Skin of body (tissue), 2 donors: ENCODE measurements around the gene ISOC2. TPM values are rescaled to one million over a fixed set of nuclear protein-coding genes. Genes with fewer than 3 reads are reported as not detected.
"Not testable (repeated sequence)": the region's sequence is repeated elsewhere in the genome, so short reads cannot be mapped to it uniquely, and the experiment has no call there.

Source experiments
- DNase-seq: peaks from one replicate; lab custom pipeline; 2025; lab: John Stamatoyannopoulos, UW
- total RNA-seq: library from RNA; depleted of rRNA; stranded (reverse); fragments of >200 nt; gene quantifications from one replicate; pipeline ENCODE4 v1.2.3, GENCODE V29; 2014

Gene ISOC2, protein sequence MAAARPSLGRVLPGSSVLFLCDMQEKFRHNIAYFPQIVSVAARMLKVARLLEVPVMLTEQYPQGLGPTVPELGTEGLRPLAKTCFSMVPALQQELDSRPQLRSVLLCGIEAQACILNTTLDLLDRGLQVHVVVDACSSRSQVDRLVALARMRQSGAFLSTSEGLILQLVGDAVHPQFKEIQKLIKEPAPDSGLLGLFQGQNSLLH
- total RNA-seq = 23.0 TPM

DNA sequence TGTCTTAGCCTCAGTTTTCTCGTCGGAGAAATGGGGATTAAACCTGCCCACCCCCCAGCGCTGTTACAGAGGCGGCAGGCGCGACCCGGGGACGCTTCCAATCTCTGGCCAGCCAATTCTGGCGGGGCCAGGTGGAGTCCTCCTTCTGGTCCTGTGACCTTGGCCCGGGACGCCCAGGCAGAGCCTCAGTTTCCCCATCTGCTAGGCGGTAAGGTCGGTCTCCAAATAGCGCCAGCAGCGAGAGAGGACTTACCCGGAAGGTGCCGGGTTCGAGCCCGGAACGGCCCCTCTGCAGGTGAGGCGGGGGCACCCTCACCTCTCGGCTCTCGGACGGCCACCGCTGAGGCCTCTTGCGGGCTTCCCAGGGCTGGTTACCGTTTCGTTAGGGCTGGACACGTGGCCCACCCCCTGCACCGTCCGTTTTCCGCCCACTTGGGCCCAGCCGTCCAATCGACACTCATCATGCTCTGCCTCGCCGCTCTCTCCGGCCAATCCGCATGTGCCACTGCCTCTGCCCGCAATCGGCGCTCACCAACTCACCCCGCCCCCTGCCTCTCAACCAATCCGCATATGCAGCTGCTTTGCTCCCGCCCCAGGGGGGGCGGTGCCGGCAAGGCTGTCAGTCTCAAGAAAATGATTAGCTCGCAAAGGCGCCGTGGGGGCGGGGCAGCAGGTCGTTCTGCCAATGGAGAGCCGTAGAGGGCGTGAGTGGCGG, at the start of gene ISOC2:
TSS of gene ISOC2 (minus strand) at position 384 of the 715 bp plus-strand sequence. CDS start 5,156 bp downstream, outside the sequence.
- DNase-seq = peak; percentile 99

DNA sequence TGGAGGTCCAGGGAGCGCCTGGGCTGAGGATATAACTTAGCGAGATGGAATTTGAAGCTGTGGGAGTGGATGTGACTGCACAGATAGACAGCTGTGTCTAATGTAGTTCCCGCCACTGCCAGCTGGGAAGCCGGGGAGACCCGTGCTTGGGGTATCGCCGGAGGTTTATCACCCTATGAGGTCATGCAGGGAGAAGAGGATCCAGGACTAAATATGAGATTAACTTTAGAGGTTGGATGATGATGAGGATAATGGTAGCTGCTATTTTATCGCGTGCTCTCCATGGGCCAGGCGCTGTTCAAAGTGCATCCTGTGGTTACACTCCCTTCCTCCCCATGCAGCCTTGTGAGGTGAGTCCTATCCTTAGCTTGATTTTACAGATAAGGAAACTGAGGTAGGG, 46.7 kb upstream of the ISOC2 start:
- DNase-seq = no peak

DNA sequence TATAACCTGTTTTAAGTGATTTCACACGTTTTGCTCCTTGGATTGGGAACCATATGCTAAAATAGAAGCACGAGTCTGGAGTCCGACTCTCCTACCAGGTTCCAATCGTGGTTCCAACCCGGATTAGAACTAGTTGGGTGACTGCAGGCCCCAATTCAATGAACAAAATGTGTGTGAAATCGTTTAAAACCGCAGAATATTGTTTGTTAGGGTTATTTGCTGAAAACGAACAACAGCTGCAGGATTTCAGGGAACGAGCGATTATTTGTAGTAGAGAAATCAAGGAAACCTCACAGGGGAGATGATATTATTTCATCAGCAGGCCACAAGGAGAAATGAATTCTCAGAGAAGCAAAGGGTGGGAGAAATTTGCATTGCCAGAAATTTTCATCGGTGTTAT, 43.5 kb upstream of the ISOC2 start:
- no peak for DNase-seq

DNA sequence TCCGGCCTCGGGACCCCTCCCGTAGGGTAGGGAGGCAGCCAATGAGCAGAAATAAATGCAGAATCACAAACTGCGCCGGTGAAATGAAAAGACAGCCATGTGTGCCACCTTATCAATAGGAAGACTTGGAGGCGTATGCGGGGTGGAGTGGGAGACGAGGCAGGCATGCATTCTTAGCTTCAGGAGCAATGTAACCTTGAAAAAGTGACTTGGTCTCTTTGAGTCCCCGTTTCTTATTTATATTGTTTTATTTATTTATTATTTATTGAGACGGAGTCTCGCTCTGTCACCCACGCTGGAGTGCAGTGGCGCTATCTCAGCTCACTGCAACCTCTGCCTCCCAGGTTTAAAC, 42.8 kb upstream of the ISOC2 start:
- no peak for DNase-seq

DNA sequence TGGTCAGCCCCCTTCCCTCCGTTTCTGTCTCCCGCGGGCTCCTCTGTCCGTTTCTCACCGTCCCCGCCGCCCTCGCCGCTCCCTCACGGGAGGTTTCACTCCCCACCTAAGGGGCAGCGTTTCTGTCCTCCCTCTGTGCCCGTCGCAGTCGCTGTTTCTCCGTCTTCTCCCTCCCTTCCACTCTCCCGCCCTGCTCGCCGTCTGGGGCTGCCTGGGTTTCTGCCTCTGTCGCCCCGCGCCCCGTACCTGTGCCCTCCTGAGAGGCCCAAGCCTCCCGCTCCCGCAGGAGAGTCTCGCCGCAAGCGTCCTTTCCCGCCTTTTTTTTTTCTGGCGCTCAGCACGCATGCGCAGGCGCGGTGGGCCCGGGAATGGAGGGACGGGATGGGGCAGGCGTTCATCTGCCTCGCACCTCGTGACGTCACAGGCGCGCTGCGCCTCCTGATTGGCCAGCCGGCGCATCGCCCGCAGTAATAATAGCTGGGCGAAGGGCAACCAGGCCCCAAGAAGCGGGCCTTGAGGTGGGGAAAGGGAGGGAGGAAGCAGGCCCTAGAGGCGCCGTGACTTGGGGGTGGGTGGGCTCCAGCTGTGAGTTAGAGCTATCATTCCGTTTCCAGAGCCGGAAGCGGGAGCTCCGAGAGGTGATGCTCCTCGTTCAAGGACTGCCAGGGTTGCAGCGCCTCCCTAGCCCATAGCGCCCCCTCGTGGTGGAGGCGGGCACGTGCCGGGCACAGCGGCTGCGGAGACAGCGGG, 42.2 kb upstream of the ISOC2 start:
- peak; percentile 82 for DNase-seq

DNA sequence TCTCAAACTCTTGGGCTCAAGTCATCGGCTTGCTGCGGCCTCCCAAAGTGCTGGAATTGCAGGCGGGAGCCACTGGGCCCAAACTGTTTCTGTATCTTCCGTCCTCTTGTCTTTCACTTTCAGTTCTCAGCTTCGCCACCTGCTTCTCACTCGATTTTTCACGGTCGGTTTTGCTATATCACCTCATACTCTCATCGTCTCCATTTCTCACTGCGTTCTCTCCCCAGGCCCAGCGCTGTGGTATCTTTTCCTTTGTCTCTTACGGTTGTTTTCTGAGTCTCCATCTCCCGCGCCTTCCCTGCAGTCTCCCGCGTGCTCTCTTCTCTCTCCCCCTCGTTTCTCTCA, 41.7 kb upstream of the ISOC2 start:
- DNase-seq = no peak

DNA sequence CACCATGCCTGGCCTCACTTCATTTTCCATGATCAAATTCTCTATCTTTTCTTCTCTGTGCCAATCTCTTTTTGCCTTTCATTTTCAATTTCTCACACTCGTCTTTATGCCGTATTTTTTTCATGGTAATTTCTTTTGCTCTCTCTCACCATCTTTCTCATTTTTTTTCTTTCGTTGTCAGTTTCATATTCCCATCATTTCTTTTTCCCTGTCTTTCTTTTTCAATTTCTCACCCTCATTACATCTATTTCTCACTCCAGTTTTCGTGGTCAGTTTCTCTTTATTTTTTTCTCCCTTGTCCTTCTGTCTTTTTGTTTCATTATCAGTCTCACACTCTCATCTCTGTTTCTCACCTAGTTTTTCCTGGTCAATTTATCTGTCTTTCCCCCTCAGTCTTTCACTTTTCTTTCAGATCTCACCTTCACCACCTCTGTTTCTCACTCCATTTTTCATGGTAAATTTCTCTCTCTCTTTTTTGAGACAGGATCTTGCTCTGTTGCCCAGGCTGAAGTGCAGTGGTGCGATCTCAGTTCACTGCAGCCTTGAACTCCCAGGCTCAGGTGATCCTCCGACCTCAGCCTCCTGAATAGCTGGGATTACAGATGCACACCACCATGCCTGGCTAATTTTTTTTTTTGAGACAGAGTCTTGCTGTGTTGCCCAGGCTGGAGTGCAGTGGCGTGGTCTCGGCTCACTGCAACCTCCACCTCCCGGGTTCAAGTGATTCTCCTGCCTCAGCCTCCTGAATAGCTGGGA, 40.9 kb upstream of the ISOC2 start:
- DNase-seq = no peak

DNA sequence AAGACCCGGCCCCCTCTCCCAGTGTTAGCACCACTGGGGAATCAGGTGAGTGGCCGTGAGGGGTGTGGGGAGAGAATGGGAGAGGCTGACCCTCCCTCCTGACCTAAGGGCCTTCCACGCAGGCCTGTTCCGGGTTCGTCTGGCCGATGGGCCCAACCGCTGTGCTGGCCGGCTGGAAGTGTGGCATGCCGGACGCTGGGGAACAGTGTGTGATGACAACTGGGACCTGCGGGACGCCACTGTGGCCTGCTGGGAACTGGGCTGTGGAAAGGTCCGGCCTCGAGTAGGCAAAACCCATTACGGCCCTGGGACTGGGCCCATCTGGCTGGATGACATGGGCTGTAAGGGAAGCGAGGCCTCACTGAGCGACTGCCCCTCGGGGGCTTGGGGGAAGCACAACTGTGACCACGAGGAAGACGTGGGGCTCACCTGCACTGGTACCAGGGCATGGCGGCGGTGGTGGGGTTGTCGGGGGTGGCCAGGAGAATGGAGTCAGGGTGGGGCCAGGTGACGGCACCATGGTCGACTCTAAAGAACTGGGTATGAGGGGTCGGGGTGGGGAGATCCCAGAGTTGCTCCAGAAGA, 39.0 kb upstream of the ISOC2 start:
- no peak for DNase-seq

DNA sequence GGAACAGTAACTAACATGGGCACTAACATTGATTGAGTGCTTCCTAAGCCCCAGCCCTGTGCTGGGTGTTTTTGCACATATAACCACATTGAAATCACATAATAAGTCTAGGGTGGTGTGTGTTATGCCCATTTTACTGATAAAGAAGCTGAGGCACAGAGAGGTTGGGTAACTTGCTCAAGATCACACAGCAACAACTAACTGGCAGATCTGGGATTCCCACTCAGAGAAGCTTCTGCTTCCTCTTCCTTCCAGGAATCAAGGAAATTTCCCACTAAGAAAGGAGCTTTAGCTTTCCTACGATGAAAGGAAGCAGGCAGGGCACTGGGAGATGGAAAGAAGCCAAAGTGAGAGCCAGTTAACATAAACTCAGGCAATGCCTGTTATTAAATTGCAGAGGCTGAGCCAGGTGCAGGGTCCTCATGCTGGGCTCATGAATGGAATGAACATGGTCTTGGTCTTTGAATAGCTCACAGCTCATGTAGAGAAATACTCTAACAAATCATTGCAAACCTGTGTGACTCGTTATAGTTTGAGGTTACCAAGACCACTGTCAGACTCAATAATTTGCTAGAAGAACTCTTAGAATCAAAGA, 36.9 kb upstream of the ISOC2 start:
- DNase-seq = no peak

DNA sequence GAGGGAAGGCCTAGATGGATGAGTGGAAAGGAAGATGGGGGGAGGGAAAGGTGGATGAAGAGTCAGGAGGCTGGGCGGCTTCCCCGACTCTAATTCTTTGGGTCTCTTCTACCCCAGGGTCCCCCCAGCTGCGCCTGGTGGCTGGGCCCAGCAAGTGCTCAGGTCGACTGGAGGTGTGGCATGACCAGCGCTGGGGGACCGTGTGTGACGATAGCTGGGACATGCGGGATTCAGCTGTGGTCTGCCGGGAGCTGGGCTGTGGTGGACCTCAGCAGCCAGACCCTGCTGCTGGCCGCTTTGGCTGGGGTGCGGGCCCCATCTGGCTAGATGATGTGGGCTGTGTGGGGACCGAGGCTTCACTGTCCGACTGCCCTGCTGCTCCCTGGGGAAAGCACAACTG, 36.3 kb upstream of the ISOC2 start:
- DNase-seq = no peak

DNA sequence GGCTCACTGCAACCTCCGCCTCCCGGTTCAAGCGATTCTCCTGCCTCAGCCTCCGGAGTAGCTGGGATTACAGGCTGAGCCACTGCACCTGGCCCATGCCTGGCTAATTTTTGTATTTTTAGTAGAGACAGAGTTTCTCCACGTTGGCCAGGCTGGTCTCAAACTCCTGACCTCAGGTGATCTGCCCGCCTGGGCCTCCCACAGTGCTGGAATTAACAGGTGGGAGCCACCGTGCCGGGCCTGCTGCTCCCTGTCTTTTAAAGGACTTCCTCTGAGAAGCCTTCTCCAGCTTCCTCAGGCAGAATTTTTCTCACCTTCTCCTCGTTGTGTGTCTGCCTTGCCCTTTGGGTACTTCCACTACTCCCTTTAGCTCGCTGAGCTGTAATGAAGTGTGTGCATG, 35.4 kb upstream of the ISOC2 start:
- not testable (repeated sequence) for DNase-seq

DNA sequence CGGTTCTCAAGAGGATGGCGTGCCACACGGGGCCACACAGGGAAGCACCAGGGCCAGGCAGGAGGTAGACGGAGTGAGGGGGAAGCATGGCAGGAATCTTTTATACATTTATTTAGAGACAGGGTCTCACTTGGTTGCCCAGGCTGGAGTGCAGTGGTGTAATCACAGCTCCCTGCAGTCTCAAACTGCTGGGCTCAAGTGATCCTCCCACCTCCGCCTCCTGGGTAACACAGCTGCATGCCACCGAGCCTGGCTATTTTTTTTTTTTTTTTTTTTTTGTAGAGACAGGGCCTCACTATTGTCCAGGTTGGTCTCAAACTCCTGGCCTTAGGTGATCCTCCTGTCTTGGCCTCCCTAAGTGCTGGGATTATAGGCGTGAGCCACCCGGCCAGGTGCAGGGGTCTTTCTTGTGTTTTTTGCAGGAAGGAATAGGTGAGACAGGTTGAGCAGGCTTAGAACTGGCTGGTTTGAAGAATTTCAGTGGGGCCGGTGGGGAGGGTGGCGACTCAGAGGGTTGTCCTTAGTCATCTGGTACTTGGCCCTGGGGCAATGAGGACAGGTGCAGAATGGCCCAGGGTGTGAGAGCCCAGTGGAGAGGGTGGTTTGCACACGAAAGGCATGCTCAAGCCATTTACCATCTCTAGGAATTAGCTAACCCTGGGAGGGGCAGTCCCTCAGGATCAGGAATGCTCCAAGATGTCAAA, 34.4 kb upstream of the ISOC2 start:
- DNase-seq = no peak

DNA sequence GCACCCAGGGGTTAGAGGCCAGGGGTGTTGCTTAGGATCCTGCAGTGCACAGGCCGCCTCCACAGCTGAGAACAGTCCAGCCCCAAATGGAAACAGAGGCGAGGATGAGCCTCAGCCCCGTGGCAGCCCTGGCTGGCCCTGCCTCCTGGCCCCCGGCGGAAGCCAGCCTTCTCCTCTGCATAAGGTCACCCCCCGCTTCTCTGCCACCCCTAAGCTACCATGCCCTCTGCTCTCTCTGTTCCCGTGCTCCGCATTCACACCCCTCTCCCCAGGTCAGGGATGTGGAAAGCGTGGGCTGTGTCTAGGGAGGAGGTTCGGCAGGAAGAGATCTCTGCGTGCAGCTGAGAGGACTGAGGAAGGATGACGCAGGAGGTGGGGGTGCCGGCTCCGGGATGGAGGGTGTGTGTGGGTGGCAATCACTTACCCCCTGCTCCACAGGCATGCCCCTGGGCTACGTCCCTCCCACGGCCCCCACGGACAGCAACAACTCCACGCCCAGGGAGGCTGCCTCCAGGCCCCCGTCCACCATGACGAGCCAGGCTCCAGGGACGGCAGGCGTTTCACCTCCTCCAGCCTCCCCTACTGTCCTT, 32.8 kb upstream of the ISOC2 start:
- no peak for DNase-seq

DNA sequence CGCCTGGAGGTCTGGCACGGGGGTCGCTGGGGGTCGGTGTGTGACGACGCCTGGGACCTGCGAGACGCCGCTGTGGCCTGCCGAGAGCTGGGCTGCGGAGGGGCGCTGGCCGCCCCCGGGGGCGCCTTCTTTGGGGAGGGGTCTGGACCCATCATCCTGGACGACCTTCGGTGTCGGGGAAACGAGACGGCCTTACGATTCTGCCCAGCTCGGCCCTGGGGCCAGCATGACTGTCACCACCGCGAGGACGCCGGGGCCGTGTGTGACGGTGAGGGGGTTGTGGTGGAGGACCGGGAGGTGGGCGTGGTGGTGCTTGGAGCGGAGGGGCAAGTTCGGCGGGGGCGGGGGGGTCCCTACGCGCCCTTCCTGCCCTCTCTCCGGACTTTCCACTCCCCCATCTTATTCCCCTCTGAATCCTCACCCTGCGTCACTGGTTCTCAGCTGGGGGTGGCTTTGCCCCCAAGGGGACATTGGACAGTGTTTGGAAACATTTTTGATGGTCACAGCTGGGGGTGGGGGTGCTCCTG, 32.3 kb upstream of the ISOC2 start:
- no peak for DNase-seq

DNA sequence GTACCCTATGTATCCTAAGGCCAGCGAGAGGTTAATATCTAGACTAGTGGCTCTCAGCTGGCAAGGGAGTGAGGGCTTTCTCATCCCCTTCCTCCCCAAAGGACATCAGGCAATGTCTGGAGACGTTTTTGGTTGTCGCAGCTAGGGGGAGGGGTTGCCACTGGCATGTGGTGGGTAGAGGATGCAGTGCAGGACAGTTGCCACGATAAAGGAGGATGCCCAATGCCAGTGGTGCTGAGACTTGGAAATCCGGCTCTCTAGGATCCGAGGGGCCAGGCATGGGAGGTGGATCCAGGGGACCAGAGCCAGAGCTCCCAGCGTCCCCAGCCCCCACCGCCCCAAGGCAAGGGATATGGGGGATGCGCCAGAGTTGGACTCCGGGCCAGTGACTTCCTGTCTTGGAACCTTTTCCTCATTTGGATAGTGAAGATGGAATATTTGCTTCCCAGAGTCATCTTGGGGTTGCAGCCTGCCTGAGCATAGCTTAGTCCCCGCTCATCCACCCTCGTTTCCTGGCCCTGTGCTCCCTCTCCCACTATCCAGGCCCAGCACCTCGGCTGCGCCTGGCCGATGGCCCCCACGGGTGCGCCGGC, 31.7 kb upstream of the ISOC2 start:
- peak; percentile 22 for DNase-seq

DNA sequence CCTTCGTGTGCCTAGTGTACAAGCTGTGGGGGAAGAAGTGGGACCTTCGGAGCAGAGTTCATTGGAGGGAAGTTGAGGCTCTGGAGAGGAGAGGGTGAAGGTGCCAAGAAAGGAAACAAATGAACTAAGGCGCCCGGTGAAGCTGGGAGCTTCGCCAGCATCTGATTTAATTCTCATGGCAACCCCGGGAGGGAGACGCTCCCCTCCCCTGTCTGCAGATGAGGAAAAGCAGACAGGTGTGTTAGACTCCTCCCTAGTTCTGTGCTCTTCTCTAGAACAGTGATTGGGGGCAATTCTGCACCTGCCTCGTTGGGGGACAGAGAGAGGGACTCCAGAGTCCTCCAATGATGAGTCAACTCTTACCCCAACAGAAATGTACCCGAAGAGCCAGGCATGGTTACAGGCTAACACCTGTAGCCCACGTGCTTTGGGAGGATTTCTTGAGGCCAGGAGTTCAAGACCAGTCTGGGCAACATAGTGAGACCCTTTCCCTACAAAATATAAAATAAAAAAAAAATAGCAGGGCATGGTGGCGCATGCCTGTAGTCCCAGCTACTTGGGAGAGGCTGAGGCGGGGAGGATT, 31.0 kb upstream of the ISOC2 start:
- peak; percentile 11 for DNase-seq

DNA sequence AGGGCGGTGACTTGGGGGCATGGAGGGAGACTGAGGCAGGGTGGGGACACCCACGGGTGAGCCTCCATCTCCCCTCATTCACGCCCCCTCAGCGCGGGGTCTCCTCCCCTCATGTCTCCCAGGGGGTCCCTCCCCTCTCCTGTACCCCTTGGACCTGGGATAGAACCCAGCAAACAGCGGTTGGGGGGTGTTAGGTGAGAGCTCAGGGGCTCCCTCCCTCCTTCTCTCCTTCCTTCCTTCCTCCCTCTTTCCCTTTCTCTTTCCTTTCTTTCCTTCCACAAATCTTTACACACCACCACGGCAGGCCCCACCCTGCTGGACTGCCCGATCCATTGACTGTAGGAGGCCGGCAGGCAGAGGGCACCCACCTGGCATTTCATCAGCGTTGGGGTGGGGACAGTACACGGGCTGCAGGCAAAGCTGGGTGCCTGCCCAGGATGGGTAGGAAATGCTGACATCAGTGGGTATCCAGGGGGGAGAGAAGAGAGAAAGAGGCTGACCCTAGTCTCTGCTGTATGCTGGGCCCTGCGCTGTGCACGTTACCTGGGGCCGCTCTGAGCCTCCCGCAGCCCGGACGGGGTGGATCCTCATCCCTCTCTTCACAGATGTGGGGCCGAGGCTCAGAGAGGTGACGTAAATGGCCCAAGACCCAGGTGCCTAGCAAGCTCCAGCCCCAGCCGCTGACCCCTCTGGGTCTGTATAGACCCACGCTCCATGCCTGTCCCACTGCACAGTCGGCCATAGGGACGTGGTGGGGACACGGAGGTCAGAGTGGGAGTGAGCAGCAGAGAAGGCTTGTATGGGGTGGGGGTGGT, 30.3 kb upstream of the ISOC2 start:
- no peak for DNase-seq
